Suprapubic skin (tissue), 4 donors: ENCODE measurements around the gene C5orf24. TPM values are rescaled to one million over a fixed set of nuclear protein-coding genes. Genes with fewer than 3 reads are reported as not detected.

Source experiments
- DNase-seq, 2 donors: peaks; one replicate each; pipeline ENCODE4 v3.0.0-alpha.2; 2019; ENCODE audit warnings: low spot score in 2 of 2
- H3K27ac ChIP-seq: fragments of 200-600 bp; sonication (generic); one replicate; pipeline ENCODE4 v1.5.1; 2019
- H3K27me3 ChIP-seq: fragments of 200-600 bp; sonication (generic); one replicate; pipeline ENCODE4 v1.5.1; 2019
- H3K36me3 ChIP-seq: fragments of 200-600 bp; sonication (generic); one replicate; pipeline ENCODE4 v1.5.1; 2019
- H3K4me1 ChIP-seq: fragments of 200-600 bp; sonication (generic); one replicate; pipeline ENCODE4 v1.5.1; 2019
- H3K4me3 ChIP-seq: fragments of 200-600 bp; sonication (generic); one replicate; pipeline ENCODE4 v1.5.1; 2019; ENCODE audit warnings: mild to moderate bottlenecking
- H3K9me3 ChIP-seq: fragments of 200-600 bp; sonication (generic); one replicate; pipeline ENCODE4 v1.5.1; 2019
- EP300 ChIP-seq: sonication (generic); formaldehyde crosslinking; IDR thresholded peaks from one replicate; pipeline ENCODE4 v1.6.1; 2017; ENCODE audit warnings: antibody characterized with exemption
- POLR2A ChIP-seq, 2 donors: fragments of 450-650 bp; IDR thresholded peaks; one replicate each; pipeline ENCODE4 v1.6.1; 2017; ENCODE audit warnings: antibody characterized with exemption in 2 of 2, mild to moderate bottlenecking in 2 of 2, moderate library complexity in 2 of 2
- POLR2AphosphoS5 ChIP-seq, 3 donors: sonication (generic); formaldehyde crosslinking; IDR thresholded peaks; one replicate each; pipeline ENCODE4 v1.6.1; 2017; ENCODE audit warnings: antibody characterized with exemption in 3 of 3
- WGBS: methylation state at CpG from one replicate; pipeline ENCODE4 v1.1.5; 2018; 5-methylcytosine and 5-hydroxymethylcytosine counted together
- total RNA-seq, 4 donors: library from RNA; depleted of rRNA; stranded (reverse); fragments of >200 nt; gene quantifications; one replicate each; pipeline ENCODE4 v1.1.0, GENCODE V29; 2016
- TF ChIP-seq, protein P1 (sequence below), 2 donors: fragments of 200-600 bp in 1 of 2; fragments of 450-650 bp in 1 of 2; sonication (generic) in 1 of 2; IDR thresholded peaks; one replicate each; pipeline ENCODE4 v1.5.1; 2016 to 2019; ENCODE audit warnings: antibody characterized with exemption in 2 of 2, mild to moderate bottlenecking in 1 of 2, moderate library complexity in 1 of 2

C5orf24 gene
- total RNA-seq, 4 donors from 2014 or later: 32.2 to 47.3 (median 38.0) TPM

DNA sequence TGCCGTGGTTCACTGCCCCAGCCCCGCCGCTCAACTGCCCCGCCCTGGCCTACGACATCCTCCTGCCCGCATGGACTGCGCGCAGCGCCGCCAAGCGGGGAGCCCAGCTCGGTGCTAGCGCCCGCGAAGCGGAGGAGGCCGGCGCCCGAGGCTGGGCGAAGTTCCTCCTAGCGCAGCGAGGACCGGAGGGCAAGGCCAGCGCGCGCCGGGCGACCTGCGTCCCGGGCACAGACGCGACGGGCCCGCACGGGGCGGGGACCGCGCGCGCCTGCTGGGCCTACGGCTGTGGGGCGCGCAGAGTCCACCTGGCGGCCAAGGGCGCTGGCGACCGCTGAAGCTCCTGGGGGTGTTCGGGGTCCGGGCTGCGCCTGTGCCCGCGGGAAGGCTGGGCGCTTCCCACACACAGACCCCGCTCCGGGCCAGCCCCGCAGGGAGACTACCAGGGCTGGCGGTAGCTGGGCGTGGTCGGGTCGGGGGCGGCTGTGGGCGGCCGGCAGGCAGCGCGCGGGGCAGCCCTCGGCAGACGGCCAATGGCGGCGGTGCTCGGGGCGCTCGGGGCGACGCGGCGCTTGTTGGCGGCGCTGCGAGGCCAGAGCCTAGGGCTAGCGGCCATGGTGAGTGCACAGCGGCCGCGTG lies 59.0 kb downstream of the C5orf24 start, which contains the start of gene PCBD2:
TSS of gene PCBD2 (plus strand) at position 522 of the 636 bp plus-strand sequence. CDS start at position 531, 9 bp downstream.
- peak within 1 kb of the TSS; percentile 89 for H3K4me3 ChIP-seq
- TF ChIP-seq POLR2A (IDR thresholded peaks at IDR 0.05) (peak in 1 of 2 donors; percentile 38), POLR2AphosphoS5 (IDR thresholded peaks at IDR 0.05) (peak in 2 of 3 donors; percentile 27 to 45), EP300 (no peak)
- TF ChIP-seq, protein P1, sequence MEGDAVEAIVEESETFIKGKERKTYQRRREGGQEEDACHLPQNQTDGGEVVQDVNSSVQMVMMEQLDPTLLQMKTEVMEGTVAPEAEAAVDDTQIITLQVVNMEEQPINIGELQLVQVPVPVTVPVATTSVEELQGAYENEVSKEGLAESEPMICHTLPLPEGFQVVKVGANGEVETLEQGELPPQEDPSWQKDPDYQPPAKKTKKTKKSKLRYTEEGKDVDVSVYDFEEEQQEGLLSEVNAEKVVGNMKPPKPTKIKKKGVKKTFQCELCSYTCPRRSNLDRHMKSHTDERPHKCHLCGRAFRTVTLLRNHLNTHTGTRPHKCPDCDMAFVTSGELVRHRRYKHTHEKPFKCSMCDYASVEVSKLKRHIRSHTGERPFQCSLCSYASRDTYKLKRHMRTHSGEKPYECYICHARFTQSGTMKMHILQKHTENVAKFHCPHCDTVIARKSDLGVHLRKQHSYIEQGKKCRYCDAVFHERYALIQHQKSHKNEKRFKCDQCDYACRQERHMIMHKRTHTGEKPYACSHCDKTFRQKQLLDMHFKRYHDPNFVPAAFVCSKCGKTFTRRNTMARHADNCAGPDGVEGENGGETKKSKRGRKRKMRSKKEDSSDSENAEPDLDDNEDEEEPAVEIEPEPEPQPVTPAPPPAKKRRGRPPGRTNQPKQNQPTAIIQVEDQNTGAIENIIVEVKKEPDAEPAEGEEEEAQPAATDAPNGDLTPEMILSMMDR (IDR thresholded peaks at IDR 0.05): peak; percentile 90 to 96
- peak within 1 kb of the TSS; percentile 99 for H3K27ac ChIP-seq
- WGBS: 0% methylated on average over 6 of the region's 84 CpGs
- H3K36me3 ChIP-seq: peaks cover 14% of the 10 kb centered on the region
- no peaks in the 10 kb centered on the region for H3K27me3 ChIP-seq
- peak; percentile 93 to 94 for DNase-seq
- H3K9me3 ChIP-seq: no peaks in the 10 kb centered on the region
- peaks cover 10% of the 10 kb centered on the region for H3K4me1 ChIP-seq

DNA sequence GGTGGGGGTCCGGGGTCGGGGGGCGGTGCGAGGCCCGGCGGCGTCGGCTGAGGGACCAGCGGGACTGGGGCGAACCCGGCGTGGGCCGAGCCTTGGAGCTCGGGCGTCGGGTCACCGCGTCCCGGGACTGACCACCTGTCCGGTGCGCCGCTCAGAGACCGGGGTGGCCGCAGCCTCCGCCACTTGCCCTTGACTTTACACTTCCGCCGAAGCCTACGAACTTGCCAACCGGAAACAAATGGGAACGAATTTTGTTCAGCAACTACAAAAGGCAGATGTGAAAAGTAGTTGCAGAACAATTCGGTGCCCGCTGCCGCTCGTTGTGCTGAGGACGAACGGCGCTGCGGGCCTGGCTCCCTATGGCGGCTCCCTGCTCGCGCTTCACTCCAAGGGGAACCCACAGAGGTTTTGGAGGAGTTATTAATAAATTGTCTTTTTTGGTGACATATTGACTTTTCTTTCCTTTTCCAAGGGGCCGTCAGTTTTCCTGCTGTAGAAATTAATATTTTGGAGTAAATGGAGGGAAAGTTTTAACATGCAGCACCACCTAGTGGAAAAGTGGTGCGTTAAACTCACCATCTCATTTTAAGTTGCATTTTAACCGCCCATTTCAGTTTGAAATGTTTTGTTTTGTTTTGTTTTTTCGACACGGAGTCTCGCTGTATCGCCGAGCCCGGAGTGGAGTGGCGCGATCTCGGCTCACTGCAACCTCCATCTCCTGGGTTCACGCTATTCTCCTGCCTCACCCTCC lies 59.7 kb downstream of the C5orf24 start:
- Histone ChIP-seq H3K4me1 (peaks cover 10% of the 10 kb centered on the region), H3K4me3 (peak overlapping the region; percentile 89), H3K27me3 (no peaks in the 10 kb centered on the region), H3K9me3 (no peaks in the 10 kb centered on the region), H3K27ac (peak overlapping the region; percentile 99), H3K36me3 (peaks cover 14% of the 10 kb centered on the region)
- no peak for TF ChIP-seq EP300
- TF ChIP-seq POLR2AphosphoS5 (IDR thresholded peaks at IDR 0.05): peak in 1 of 3 donors; percentile 23
- TF ChIP-seq POLR2A (IDR thresholded peaks at IDR 0.05): no peak
- TF ChIP-seq, protein P1 (IDR thresholded peaks at IDR 0.05): peak; percentile 48 to 54
- WGBS: under 1% methylated on average over 30 of the region's 54 CpGs
- peak; percentile 68 to 79 for DNase-seq

DNA sequence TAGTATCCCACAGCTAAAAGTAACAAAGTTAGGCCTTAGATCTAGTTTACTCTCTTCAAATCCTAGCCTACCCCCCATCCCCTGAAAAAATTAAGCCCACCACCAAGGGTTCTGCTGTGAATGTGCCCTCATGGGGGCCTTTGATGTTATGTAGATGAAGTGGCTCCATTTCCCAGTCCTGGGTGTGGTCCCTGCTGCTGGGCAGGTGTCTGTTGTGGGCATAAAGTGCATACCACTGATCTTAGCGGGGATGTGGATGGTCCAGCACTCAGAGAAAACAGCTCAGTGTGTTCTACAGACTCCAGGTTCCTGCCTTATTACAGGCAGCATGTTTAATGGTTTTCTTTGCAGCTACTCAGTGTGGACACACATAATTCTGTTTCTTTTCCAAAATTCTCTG lies 61.0 kb downstream of the C5orf24 start:
- DNase-seq: no peak
- WGBS: 100% methylated on average over 1 of the region's 1 CpG
- TF ChIP-seq POLR2A (IDR thresholded peaks at IDR 0.05) (no peak), EP300 (no peak), POLR2AphosphoS5 (IDR thresholded peaks at IDR 0.05) (no peak)
- TF ChIP-seq, protein P1 (IDR thresholded peaks at IDR 0.05): no peak

More for the DNA sequence above, 61.0 kb downstream of the C5orf24 start:
- Histone ChIP-seq H3K9me3 (no peaks in the 10 kb centered on the region), H3K27me3 (no peaks in the 10 kb centered on the region), H3K4me3 (no peak overlapping the region), H3K36me3 (peaks cover 22% of the 10 kb centered on the region), H3K4me1 (peaks cover 10% of the 10 kb centered on the region), H3K27ac (no peak overlapping the region)

Other genes starting within 250 kb of the C5orf24 start
- 10 to 100 TPM; 30.7 to 41.9 (median 34.9) TPM for gene SAR1B, start 213.1 kb upstream of the C5orf24 start, total RNA-seq
- 10 to 100 TPM; 12.9 to 14.8 (median 13.8) TPM for gene SEC24A, start 197.2 kb upstream of the C5orf24 start, total RNA-seq
- gene CAMLG, start 107.4 kb upstream of the C5orf24 start, total RNA-seq: 10 to 100 TPM; 24.1 to 27.6 (median 25.9) TPM
- gene DDX46, start 87.2 kb upstream of the C5orf24 start, total RNA-seq: 10 to 100 TPM; 21.8 to 68.5 (median 33.1) TPM
- 10 to 100 TPM; 31.9 to 74.4 (median 37.8) TPM for gene TXNDC15, start 28.4 kb downstream of the C5orf24 start, total RNA-seq
- 10 to 100 TPM in 1 of 4 donors, 1 to 10 TPM in 3; 8.2 to 13.4 (median 9.1) TPM for gene PCBD2, start 59.2 kb downstream of the C5orf24 start, total RNA-seq
- under 1 TPM in 1 of 4 donors, not detected in 3; 0.34 TPM for gene CATSPER3, start 121.9 kb downstream of the C5orf24 start, total RNA-seq
- 1 to 10 TPM in 3 of 4 donors, under 1 TPM in 1; 0.64 to 2.4 (median 1.4) TPM for gene PITX1, start 188.3 kb downstream of the C5orf24 start, total RNA-seq